Body of pancreas (tissue), 4 donors: ENCODE results near the gene EXOSC3. TPM values are rescaled to one million over a fixed set of nuclear protein-coding genes. Genes with fewer than 3 reads are reported as not detected.
A peak's percentile ranks its signal among the peaks of the same experiment; 100 is the strongest.

Experiments
- ATAC-seq: fragments of 150-250 bp; one replicate; pipeline ENCODE4 v1.9.1; 2016
- DNase-seq, 4 donors: peaks; one replicate each; pipeline ENCODE4 v3.0.0-alpha.2; 2019
- H3K27ac ChIP-seq, 4 donors: fragments of 200-600 bp; sonication (generic); 1 replicate in 3 of 4; 2 replicates in 1 of 4; pipeline versions ENCODE4 v1.5.1 to v1.6.1; 2016 to 2019; ENCODE audit warnings: mild to moderate bottlenecking in 1 of 4, mixed read lengths in 1 of 4, moderate library complexity in 1 of 4
- H3K27me3 ChIP-seq, 2 donors: fragments of 200-600 bp; sonication (generic); one replicate each; pipeline ENCODE4 v1.6.0; 2016; ENCODE audit warnings: mild to moderate bottlenecking in 1 of 2
- H3K36me3 ChIP-seq, 2 donors: fragments of 200-600 bp; sonication (generic); replicated peaks in 1 of 2; 2 replicates each; pipeline ENCODE4 v1.5.1; 2016; ENCODE audit warnings: low read depth in 2 of 2; ENCODE audit not compliant: insufficient read depth in 1 of 2
- H3K4me1 ChIP-seq: fragments of 200-600 bp; sonication (generic); one replicate; pipeline ENCODE4 v1.6.0; 2016
- H3K4me3 ChIP-seq, 2 donors: fragments of 200-600 bp; sonication (generic); 1 replicate in 1 of 2; 2 replicates in 1 of 2; pipeline ENCODE4 v1.5.1; 2016 to 2019
- H3K9me3 ChIP-seq, 3 donors: fragments of 200-600 bp; sonication (generic); 1 replicate in 2 of 3; 2 replicates in 1 of 3; pipeline ENCODE4 v1.5.1; 2016
- POLR2A ChIP-seq, 3 donors: fragments of 450-650 bp; IDR thresholded peaks; one replicate each; pipeline ENCODE4 v1.6.1; 2016; ENCODE audit warnings: antibody characterized with exemption in 3 of 3, mild to moderate bottlenecking in 2 of 3
- WGBS, 2 donors: methylation state at CpG; one replicate each; pipeline ENCODE4 v1.1.5; 2017; 5-methylcytosine and 5-hydroxymethylcytosine counted together
- intact Hi-C: fragments of 100-400 bp; cut with DNase I; formaldehyde crosslinking; loops from one replicate; pipeline ENCODE4 v1.15.1; 2023
- total RNA-seq, 2 donors: library from RNA; depleted of rRNA; stranded (reverse); fragments of >200 nt; gene quantifications; one replicate each; pipeline ENCODE4 v1.1.0, GENCODE V29; 2016
- TF ChIP-seq, protein P1 (sequence below), 7 experiments: fragments of 450-650 bp in 4 of 7; fragments of 200-600 bp in 3 of 7; sonication (generic) in 3 of 7; IDR thresholded peaks; one replicate each; pipeline ENCODE4 v1.5.1; 2016 to 2019; ENCODE audit warnings: antibody characterized with exemption in 7 of 7

The EXOSC3 gene
- total RNA-seq, 2 donors from 2014 or later, result 33.2 to 47.8 TPM

GRCh38 chr9:37761511-37761910 lies 23.4 kb downstream of the EXOSC3 start:
- no peaks in the 10 kb centered on the region for H3K27me3 ChIP-seq
- H3K4me1 ChIP-seq, result no peaks in the 10 kb centered on the region
- 43 to 63% methylated on average over 3 of the region's 3 CpGs for WGBS, 2 donors
- ATAC-seq, result no peak
- H3K4me3 ChIP-seq, result no peak overlapping the region
- no peak overlapping the region for H3K27ac ChIP-seq
- no peaks in the 10 kb centered on the region for H3K9me3 ChIP-seq
- DNase-seq, result no peak
- H3K36me3 ChIP-seq, result no peaks in the 10 kb centered on the region
- intact Hi-C loops, result no loop called here
- no peak for TF ChIP-seq POLR2A (IDR thresholded peaks at IDR 0.05)
- TF ChIP-seq, protein P1, sequence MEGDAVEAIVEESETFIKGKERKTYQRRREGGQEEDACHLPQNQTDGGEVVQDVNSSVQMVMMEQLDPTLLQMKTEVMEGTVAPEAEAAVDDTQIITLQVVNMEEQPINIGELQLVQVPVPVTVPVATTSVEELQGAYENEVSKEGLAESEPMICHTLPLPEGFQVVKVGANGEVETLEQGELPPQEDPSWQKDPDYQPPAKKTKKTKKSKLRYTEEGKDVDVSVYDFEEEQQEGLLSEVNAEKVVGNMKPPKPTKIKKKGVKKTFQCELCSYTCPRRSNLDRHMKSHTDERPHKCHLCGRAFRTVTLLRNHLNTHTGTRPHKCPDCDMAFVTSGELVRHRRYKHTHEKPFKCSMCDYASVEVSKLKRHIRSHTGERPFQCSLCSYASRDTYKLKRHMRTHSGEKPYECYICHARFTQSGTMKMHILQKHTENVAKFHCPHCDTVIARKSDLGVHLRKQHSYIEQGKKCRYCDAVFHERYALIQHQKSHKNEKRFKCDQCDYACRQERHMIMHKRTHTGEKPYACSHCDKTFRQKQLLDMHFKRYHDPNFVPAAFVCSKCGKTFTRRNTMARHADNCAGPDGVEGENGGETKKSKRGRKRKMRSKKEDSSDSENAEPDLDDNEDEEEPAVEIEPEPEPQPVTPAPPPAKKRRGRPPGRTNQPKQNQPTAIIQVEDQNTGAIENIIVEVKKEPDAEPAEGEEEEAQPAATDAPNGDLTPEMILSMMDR (IDR thresholded peaks at IDR 0.05), result no peak

DNA sequence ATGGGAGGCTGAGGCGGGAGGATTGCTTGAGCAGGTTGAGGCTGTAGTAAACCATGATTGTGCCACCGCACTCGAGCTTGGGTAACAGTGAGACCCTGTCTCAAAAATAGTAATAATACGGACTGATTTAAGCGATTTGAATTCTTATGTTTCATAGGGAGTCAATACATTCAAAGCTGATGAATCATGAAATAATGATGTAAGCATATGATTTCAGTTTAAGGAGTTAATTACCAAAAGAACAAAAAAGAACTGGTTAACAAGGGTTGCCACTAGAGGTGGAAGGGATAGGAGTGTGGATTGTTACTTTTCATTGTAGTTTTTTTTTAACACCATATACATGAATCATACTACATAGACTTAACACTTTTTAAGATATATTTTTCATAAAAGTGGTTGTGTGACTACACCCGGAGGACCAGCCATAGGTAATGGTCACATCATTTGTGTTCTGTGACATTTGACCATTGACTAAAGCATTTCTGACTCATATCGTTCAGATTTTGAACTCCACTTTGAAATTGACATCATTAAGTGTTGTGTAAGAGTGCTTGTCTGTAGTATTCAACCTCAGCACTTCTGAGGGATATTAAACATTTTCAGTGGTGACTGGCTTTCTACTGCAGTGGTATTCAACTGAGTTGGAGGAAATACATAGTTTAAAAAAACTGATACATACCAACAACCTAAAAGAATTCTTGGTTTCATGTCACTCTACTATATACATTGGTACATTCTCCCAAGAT lies 24.3 kb downstream of the EXOSC3 start:
- no peak for TF ChIP-seq POLR2A (IDR thresholded peaks at IDR 0.05)
- TF ChIP-seq, protein P1 (IDR thresholded peaks at IDR 0.05), result no peak
- H3K4me1 ChIP-seq, result no peaks in the 10 kb centered on the region
- DNase-seq (no peak), ATAC-seq (no peak)
- intact Hi-C loops, result no loop called here
- no peak overlapping the region for H3K27ac ChIP-seq
- H3K9me3 ChIP-seq, result no peaks in the 10 kb centered on the region
- no peaks in the 10 kb centered on the region for H3K36me3 ChIP-seq
- 82 to 90% methylated on average over 7 of the region's 7 CpGs for WGBS, 2 donors
- no peak overlapping the region for H3K4me3 ChIP-seq
- no peaks in the 10 kb centered on the region for H3K27me3 ChIP-seq

DNA sequence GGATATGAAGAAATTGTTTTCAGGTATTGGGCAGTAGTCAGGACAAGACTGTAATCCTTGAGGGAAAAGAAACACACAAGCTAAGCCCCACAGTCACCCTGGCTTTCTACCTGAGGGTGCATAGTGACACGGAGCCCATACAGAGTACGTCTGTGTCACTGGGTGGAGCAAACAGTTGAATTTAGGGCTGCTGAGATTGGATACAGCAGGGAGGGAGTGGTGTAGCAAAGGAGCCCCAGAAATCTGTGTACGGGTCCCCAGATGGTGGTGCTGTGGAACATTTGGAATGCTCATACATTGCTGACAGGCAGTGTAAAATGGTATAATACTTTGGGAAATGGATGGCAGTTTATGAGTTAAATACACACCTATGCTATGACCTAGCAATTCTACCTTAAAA lies 26.1 kb downstream of the EXOSC3 start:
- DNase-seq, result no peak
- no peak for ATAC-seq
- H3K27me3 ChIP-seq, result no peaks in the 10 kb centered on the region
- TF ChIP-seq, protein P1 (IDR thresholded peaks at IDR 0.05), result no peak
- TF ChIP-seq POLR2A (IDR thresholded peaks at IDR 0.05), result no peak
- no peaks in the 10 kb centered on the region for H3K36me3 ChIP-seq
- H3K4me1 ChIP-seq, result peaks cover 9% of the 10 kb centered on the region
- no peaks in the 10 kb centered on the region for H3K9me3 ChIP-seq
- no peak overlapping the region for H3K4me3 ChIP-seq
- no peak overlapping the region for H3K27ac ChIP-seq
- intact Hi-C loops, result no loop called here
- WGBS, 2 donors, result 95% methylated on average over 3 of the region's 3 CpGs

DNA sequence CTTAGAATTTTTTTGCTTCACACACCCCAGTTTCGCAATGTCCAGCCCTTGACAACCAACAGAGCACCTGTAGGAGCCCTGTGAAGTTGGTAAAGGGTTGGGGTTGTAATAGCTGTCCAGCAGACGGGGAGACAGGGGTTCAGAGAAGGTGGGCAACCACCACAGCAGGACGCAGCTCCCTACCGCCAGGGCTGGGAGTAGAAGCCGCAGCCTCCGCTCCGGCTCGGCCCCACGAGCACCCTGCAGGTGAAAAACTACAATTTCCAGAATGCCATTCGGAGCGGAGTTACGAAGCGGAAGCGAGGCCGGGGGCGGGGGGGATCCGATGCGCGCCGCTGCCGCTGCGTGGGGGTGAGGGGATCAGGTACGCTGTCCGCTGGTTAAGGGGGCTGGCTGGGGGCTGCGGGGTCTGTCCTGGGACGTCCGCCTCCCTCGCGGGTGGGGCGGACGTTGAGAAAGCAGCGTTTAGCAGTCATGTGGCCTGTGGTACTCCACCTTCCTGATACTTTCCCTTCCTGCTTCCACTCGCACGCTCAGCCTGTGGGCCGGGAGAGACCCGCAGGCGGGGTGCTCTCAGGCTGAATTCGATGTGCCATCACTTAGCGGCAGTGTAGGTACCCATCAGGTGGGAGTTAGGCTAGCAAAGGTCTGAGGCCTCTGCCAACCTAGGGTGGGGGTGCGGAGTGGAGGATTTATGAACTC lies 31.2 kb downstream of the EXOSC3 start, which contains the start of gene TRMT10B:
Gene TRMT10B (plus strand): TSS at position 317 of the 702 bp plus-strand sequence. CDS start 8,127 bp downstream, outside the sequence.
- 3 to 5% methylated on average over 17 to 40 of the region's 40 CpGs for WGBS, 2 donors
- ATAC-seq (peak; percentile 90), DNase-seq (peak; percentile 63 to 67 (median 65))
- peak in 2 of 3 donors; percentile 53 to 54 for TF ChIP-seq POLR2A (IDR thresholded peaks at IDR 0.05)
- TF ChIP-seq, protein P1 (IDR thresholded peaks at IDR 0.05), result peak in 3 of 7 experiments; percentile 6 to 26 (median 19)
- Histone ChIP-seq H3K36me3 (no peaks in the 10 kb centered on the region), H3K4me1 (peaks cover 12% of the 10 kb centered on the region), H3K27ac (peak within 1 kb of the TSS; percentile 59 to 79 (median 72)), H3K9me3 (no peaks in the 10 kb centered on the region), H3K27me3 (no peaks in the 10 kb centered on the region), H3K4me3 (peak within 1 kb of the TSS; percentile 52 to 81)
- intact Hi-C loops, result no loop called here
